SK-N-SH treated with all-trans-retinoic acid at 6 μM for 48 hours (cell line): ENCODE measurements around the gene CHST8.

Source experiments
- ARNTL ChIP-seq: fragments of 450-650 bp; formaldehyde crosslinking; IDR thresholded peaks from 2 replicates; pipeline ENCODE4 v1.5.0; 2020; ENCODE audit warnings: low read depth, mild to moderate bottlenecking, moderate library complexity, borderline replicate concordance
- ZFP30 ChIP-seq: fragments of 450-650 bp; formaldehyde crosslinking; IDR thresholded peaks from 2 replicates; pipeline ENCODE4 v1.5.0; 2022; ENCODE audit warnings: mild to moderate bottlenecking, moderate library complexity
- TF ChIP-seq, protein P1 (sequence below): fragments of 250-450 bp; sonication (Bioruptor Pico); IDR thresholded peaks from 2 replicates; pipeline ENCODE4 v1.8.0; 2021; ENCODE audit warnings: low read depth, mild to moderate bottlenecking, moderate library complexity, borderline replicate concordance
- TF ChIP-seq, protein P2 (sequence below): fragments of 250-450 bp; sonication (Bioruptor Pico); IDR thresholded peaks from 2 replicates; pipeline ENCODE4 v1.5.0; 2020; ENCODE audit warnings: mild to moderate bottlenecking, moderate library complexity
- TF ChIP-seq, protein P3 (sequence below): fragments of 250-450 bp; sonication (Bioruptor Pico); IDR thresholded peaks from 2 replicates; pipeline ENCODE4 v1.8.0; 2020; ENCODE audit warnings: mild to moderate bottlenecking, moderate library complexity, borderline replicate concordance

DNA sequence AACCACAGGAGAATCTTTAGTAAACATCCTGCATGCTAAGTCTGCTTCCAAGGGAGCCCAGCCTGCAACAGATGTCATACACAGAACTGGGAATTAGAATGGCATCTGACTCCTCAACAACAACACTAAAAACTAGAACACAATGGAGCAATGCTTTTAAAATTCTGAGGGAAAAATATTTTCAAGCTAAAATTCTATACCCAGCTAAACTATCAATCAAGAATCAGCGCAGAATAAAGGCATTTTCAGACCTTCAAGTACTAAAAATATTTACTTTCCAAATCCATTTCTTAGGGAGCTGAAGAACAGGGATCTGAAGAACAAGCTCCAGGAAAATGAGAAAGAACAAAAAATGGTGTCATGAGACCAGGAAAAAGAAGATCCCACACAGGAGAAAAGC is 46.9 kb upstream of the CHST8 start:
- TF ChIP-seq, protein P1, sequence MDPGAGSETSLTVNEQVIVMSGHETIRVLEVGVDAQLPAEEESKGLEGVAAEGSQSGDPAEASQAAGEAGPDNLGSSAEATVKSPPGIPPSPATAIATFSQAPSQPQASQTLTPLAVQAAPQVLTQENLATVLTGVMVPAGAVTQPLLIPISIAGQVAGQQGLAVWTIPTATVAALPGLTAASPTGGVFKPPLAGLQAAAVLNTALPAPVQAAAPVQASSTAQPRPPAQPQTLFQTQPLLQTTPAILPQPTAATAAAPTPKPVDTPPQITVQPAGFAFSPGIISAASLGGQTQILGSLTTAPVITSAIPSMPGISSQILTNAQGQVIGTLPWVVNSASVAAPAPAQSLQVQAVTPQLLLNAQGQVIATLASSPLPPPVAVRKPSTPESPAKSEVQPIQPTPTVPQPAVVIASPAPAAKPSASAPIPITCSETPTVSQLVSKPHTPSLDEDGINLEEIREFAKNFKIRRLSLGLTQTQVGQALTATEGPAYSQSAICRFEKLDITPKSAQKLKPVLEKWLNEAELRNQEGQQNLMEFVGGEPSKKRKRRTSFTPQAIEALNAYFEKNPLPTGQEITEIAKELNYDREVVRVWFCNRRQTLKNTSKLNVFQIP (CRISPR knock-in tag), result no peak
- TF ChIP-seq, protein P2, sequence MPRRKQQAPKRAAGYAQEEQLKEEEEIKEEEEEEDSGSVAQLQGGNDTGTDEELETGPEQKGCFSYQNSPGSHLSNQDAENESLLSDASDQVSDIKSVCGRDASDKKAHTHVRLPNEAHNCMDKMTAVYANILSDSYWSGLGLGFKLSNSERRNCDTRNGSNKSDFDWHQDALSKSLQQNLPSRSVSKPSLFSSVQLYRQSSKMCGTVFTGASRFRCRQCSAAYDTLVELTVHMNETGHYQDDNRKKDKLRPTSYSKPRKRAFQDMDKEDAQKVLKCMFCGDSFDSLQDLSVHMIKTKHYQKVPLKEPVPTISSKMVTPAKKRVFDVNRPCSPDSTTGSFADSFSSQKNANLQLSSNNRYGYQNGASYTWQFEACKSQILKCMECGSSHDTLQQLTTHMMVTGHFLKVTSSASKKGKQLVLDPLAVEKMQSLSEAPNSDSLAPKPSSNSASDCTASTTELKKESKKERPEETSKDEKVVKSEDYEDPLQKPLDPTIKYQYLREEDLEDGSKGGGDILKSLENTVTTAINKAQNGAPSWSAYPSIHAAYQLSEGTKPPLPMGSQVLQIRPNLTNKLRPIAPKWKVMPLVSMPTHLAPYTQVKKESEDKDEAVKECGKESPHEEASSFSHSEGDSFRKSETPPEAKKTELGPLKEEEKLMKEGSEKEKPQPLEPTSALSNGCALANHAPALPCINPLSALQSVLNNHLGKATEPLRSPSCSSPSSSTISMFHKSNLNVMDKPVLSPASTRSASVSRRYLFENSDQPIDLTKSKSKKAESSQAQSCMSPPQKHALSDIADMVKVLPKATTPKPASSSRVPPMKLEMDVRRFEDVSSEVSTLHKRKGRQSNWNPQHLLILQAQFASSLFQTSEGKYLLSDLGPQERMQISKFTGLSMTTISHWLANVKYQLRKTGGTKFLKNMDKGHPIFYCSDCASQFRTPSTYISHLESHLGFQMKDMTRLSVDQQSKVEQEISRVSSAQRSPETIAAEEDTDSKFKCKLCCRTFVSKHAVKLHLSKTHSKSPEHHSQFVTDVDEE (CRISPR knock-in tag), result no peak
- TF ChIP-seq, protein P3, sequence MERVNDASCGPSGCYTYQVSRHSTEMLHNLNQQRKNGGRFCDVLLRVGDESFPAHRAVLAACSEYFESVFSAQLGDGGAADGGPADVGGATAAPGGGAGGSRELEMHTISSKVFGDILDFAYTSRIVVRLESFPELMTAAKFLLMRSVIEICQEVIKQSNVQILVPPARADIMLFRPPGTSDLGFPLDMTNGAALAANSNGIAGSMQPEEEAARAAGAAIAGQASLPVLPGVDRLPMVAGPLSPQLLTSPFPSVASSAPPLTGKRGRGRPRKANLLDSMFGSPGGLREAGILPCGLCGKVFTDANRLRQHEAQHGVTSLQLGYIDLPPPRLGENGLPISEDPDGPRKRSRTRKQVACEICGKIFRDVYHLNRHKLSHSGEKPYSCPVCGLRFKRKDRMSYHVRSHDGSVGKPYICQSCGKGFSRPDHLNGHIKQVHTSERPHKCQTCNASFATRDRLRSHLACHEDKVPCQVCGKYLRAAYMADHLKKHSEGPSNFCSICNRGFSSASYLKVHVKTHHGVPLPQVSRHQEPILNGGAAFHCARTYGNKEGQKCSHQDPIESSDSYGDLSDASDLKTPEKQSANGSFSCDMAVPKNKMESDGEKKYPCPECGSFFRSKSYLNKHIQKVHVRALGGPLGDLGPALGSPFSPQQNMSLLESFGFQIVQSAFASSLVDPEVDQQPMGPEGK, result no peak
- no peak for TF ChIP-seq ARNTL (CRISPR knock-in tag)
- TF ChIP-seq ZFP30 (CRISPR knock-in tag), result no peak
